Femur (tissue), 1 donor: Measurements from ENCODE around the gene FLRT2.

ENCODE experiments used
- DNase-seq: peaks from one replicate; pipeline ENCODE4 v3.0.0-alpha.2; 2017

FLRT2 gene

DNA sequence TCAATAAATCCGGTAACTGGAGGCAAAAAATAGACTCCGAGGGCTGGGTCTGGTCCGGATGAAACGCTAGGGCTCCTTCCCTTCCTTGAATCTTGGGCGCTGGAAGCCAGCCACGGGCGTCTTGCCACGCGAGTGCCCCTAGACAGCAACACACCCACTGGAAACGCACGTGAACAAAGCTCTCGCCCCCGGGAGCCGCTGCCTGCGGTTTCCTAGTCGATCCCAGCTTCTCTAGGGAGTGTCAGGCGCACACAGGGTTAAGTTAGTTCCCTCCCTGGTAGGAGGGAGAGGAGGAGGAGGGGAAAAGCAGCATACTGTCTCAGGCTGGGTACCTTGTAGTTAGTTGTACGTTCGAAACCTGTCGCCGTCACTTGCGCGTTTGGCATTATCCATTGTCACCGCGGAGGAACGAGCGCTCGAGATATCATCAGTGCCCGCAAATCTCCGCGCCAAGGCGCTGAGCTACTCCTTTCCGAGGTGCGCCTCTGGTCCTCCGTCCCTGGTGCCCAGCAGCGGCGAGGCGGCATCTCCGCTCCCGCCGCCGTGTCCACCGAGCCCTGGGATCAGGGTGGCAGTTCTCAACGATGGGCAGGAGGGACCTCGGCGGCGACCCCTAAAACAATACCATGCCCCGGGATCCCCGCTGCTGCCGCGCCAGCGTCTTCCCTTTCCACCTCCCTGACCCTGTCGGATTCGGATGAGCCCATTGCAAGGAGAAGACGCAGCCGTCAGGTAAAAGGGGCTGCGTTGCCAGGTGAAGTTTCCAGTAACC, at the start of gene FLRT2:
Gene FLRT2, plus strand, starts transcription at position 342 of the 772 bp plus-strand sequence. CDS start 91,371 bp downstream, outside the sequence.
- DNase-seq: peak; percentile 86

GRCh38 chr14:85481471-85481870, 48.5 kb upstream of the FLRT2 start:
- no peak for DNase-seq

- DNase-seq: no peak
Measured at GRCh38 chr14:85482552-85482951, 47.4 kb upstream of the FLRT2 start.

GRCh38 chr14:85483037-85483436, 46.9 kb upstream of the FLRT2 start:
- DNase-seq: no peak

DNA sequence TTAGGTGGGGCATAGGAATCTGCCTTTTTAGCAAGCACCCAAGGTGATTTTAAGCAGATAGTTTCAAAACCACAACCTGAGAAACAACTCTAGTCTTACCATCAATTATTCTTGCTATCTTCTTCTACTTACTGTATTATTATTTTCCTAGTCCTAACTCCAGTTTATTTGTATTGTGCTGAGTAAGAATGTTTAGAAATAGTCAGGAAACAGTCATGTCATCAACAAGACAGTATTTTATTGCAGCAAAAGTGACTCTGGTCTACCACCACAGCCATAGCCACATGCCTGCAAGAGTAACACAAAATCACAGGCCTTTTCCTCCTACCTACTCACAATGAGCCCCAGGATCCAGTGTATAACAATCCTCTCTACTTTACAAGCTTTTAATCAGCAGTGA, 46.3 kb upstream of the FLRT2 start:
- no peak for DNase-seq

DNA sequence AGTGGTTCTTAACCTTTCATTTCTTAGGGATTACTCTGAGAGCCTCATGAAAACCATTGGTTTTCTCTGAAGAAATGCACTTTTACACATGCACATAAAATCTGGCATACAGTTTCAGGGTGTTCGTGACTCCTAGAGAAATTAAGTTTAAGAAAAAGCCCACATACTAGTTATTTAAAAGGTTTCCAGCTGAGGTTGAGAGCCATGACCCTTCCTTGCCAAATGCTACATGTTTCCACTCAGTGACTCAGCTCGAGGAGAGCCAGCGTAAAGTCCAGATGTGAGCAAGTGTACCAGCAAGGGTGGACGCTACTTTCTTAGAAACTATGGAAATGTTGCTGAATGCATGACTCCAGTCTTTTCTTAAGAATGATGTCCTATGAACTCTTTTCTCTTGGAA, 42.7 kb upstream of the FLRT2 start:
- DNase-seq: no peak

GRCh38 chr14:85501751-85502150, 28.2 kb upstream of the FLRT2 start:
- no peak for DNase-seq

GRCh38 chr14:85508863-85509262, 21.1 kb upstream of the FLRT2 start:
- no peak for DNase-seq

DNA sequence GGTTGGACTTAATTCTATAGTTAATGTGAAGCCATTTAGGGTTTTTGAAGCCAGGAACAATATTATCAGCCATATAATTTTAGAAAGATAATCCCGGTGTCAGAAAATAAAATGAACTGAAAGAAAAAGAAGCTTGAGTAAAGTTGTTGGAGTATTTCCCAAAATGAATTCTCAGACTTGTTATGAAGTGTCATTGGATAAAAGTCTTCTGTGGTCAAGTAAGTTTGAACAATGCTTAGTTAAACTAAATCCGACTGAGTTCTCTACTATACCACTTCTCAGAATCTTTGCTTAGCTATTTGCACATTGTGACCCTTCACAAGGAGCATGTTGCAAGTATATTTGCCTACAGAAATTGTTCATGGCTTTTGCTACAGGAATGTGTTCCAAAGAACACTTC, 17.5 kb upstream of the FLRT2 start:
- no peak for DNase-seq

DNA sequence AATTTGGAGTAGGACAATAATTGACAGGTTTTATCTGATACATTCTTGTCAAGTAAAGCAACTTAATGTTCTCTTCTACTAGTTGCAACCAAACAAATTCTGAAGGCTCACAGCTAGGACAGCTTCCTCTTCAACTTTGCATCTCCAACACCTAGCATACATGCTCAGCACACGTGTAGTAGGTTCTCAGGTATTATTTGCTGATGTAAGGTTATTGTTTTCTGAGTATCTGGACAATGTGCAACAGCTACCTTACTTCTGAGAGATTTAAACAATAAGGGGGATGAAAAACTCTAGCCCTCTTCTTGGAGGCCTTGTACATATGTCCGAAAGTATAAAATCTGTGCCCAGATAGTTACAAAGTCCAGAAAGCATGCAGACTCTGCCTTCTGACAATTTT, 15.5 kb upstream of the FLRT2 start:
- DNase-seq: no peak

DNA sequence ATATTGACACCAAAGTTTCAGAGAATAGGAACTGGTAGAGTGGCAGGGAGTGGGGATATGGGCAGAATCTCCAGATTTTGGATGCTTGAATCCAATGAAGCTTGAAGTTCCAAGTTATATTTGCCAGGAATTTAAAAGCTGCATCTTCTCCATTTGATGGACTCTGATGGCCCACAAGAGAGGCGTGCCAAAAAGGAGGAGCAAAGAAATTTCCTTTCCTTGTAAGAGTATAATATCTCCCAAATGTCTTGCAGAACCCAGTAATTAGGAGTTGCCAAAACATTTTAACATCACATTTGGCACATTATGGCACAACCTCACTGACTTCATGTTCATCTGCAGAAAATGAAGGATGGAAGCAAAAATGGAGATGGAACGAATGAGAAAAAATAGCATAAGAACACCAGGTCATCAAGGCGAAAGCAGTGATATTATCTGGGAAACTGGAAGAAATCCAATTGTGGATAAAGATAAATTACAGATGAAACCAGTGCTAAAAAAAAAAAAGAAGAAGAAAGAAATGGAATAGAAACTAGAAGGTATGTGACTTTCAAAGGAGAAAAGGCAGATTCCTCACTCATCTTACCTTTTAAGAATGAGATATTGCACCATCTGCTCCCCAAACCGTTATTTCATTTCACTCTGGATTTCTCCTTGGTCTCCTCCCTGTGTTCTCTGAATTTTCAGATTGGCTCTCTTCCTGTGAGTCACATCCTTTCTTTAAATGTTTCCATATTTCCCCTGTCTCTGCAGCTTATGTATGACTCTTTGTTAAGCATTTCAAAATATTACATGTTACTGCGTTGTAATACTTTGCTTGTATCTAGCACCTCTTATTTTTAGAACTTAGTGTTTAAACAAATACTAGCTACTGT, 13.5 kb upstream of the FLRT2 start:
- no peak for DNase-seq

- DNase-seq: no peak
Measured at GRCh38 chr14:85517114-85517688, 12.7 kb upstream of the FLRT2 start.

- no peak for DNase-seq
Measured at GRCh38 chr14:85519661-85520305, 10.2 kb upstream of the FLRT2 start.

DNA sequence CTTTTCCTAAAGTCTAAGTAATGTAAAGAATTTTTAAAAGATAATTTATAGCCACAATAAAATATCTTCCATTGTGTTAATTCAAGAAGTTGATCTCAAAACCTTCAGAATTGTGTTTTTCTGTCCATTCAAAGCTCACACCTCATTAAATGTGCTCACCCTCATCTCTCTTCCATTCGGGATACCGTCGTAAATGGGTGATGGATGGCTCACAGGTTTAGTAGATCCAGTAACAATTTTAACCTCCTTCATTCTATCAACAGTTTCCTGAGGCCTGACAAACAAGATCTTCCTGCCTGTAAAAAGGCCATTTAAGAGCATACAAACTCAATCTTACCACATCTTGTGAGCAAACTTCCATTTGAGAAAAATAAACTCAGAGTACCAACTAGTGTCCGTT, 9.4 kb upstream of the FLRT2 start:
- no peak for DNase-seq

DNA sequence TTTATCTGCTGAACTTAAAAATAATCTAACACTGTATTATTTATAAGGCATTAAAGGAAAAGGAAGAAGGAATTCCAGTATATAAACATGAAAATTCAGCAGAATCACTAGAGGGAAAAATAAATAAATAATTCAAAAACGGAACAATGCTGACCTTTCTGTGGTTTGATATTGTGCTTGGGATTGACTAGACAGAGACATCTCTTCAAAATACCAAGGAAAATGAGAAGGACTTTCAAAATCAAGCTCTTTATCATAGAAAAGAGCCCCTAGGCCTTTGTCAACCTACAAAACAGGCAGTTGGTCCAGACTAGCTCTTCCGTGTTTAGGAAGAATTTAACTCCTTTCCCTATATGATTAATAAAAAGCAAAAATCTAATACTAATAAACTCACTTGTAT, 6.3 kb upstream of the FLRT2 start:
- DNase-seq: no peak

GRCh38 chr14:85527006-85527405, 2.9 kb upstream of the FLRT2 start:
- DNase-seq: no peak

GRCh38 chr14:85527445-85528035, 2.4 kb upstream of the FLRT2 start:
- DNase-seq: no peak

- DNase-seq: peak; percentile 77
Measured at GRCh38 chr14:85528080-85528896, 1.7 kb upstream of the FLRT2 start.

DNA sequence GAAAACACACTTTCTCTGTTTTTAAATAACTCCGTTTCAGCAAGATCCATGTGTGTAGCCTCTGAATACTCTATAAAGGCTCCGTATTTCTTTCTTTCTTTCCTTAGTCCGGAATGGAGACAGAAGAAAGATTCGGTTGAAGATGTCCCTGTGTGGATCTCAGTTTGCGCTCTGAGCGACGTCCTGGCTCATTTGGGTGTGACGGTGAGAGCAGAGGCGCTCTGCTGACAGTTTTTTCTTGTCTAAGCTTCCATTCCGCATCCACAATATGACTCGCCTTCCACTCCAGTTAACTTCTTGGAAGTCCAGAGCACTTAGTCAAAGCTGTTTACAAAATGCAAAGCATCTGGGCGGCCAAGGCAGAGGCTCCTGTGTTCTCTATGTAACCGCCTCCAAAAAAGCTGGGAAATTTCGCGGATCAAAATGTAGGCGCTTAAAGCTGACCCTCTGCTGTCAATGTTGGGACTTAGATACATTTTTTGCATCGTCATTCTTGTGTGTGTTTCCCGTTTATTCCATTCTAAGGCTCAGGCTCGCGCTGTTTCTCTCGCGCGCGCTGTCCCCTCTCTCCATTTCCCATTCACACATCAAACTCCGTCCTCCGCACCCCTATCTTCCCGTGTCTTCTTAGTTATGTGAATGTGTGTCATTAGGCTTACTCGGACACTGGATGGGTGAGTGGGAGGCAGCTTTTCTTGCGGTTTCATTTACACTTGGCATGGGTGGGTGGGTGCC, 880 bp upstream of the FLRT2 start:
- peak; percentile 67 for DNase-seq

DNA sequence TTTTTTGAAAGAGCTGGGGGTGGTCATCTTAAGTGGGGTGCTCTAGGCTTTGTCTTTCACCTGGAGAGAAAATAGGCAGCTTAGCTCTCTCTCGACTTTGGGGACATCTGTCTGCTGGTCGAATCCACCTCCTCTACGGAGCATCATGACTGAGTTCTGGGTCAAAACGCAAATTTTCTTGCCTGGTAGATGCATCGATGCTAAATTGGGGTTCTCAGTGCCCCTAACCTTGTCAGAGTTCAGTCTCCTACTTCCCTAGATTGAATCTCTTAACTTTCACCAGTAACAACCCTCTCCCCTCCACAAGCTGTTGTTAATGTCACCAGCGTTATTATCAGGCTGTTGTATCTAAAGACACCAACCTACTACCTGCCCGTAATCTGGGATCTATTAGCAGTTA, 682 bp downstream of the FLRT2 start:
- DNase-seq: peak; percentile 24

GRCh38 chr14:85531141-85531586, 1.2 kb downstream of the FLRT2 start:
- peak; percentile 87 for DNase-seq
